ENCODE data around the gene VPS50. TPM values are rescaled to one million over a fixed set of nuclear protein-coding genes. Genes with fewer than 3 reads are reported as not detected.

Gene VPS50
- total and polyA plus RNA-seq, 8 donors: 2.3 to 48.5 (median 6.3) TPM

DNA sequence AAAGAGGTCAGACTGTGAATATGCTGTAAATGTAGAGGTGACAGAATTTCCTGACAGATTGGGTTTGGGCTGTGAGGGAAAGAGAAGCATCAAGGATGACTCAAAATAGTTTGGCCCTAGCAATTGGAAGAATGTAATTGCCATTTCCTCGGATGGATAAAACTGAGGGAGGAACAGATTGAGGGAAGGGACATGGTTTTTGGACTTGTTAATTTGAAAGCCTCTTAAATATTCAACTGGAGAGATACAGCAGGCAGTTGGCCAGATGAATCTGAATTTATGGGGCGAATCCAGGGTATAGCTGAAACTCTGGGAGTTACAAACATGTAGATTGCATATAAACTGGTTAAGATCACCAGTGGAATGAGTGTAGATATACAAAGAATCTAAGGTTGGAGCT lies 3.4 kb downstream of the VPS50 start:
- 80 to 88% (median 86%) methylated on average over 2 of the region's 2 CpGs for WGBS, 5 donors
- H3K27ac ChIP-seq: no peak overlapping the region
- intact Hi-C loops (cut with DNase I; ENCODE audit: low total_unique reads): no loop called here
- H3K9me3 ChIP-seq: no peaks in the 10 kb centered on the region
- H3K27me3 ChIP-seq: no peaks in the 10 kb centered on the region
- H3K4me3 ChIP-seq: no peak overlapping the region
- no peak for DNase-seq
- H3K4me1 ChIP-seq: peaks cover 11 to 28% (median 23%) of the 10 kb centered on the region in 4 donors
- H3K36me3 ChIP-seq: peaks cover 0 to 3% (median under 1%) of the 10 kb centered on the region in 4 donors
- TF ChIP-seq POLR2AphosphoS5 (IDR thresholded peaks at IDR 0.05) (no peak), POLR2A (IDR thresholded peaks at IDR 0.05) (no peak), EP300 (IDR thresholded peaks at IDR 0.05) (no peak)
- TF ChIP-seq, protein P1, sequence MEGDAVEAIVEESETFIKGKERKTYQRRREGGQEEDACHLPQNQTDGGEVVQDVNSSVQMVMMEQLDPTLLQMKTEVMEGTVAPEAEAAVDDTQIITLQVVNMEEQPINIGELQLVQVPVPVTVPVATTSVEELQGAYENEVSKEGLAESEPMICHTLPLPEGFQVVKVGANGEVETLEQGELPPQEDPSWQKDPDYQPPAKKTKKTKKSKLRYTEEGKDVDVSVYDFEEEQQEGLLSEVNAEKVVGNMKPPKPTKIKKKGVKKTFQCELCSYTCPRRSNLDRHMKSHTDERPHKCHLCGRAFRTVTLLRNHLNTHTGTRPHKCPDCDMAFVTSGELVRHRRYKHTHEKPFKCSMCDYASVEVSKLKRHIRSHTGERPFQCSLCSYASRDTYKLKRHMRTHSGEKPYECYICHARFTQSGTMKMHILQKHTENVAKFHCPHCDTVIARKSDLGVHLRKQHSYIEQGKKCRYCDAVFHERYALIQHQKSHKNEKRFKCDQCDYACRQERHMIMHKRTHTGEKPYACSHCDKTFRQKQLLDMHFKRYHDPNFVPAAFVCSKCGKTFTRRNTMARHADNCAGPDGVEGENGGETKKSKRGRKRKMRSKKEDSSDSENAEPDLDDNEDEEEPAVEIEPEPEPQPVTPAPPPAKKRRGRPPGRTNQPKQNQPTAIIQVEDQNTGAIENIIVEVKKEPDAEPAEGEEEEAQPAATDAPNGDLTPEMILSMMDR (IDR thresholded peaks at IDR 0.05): no peak

DNA sequence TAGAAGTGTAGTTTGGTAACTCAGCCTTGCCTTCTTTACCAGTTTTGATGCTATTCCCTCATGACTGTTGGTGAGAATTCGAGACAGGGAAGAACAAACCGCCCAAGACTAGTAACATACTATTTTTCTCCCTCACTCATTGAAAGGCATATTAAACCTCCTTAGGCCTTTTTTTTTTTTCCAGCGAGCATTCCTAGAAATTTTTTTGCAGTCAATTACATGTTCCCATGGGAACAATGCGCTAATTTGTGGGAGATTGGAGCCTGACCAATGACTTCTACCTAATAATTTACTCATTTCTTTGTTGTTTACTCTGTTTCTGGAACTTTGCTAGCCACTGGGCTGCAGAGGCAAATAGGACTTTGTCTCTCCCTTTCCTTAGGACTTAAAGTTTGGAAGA lies 6.0 kb downstream of the VPS50 start:
- no peaks in the 10 kb centered on the region for H3K9me3 ChIP-seq
- H3K4me1 ChIP-seq: peaks cover under 1 to 18% (median 10%) of the 10 kb centered on the region in 4 donors
- H3K27me3 ChIP-seq: no peaks in the 10 kb centered on the region
- DNase-seq: no peak
- WGBS, 5 donors: 83 to 92% (median 91%) methylated on average over 4 of the region's 4 CpGs
- intact Hi-C loops (cut with DNase I; ENCODE audit: low total_unique reads): no loop called here
- H3K4me3 ChIP-seq: no peak overlapping the region
- H3K27ac ChIP-seq: no peak overlapping the region
- TF ChIP-seq POLR2A (IDR thresholded peaks at IDR 0.05) (no peak), POLR2AphosphoS5 (IDR thresholded peaks at IDR 0.05) (no peak), EP300 (IDR thresholded peaks at IDR 0.05) (no peak)
- TF ChIP-seq, protein P1 (IDR thresholded peaks at IDR 0.05): no peak
- H3K36me3 ChIP-seq: peaks cover 0 to 16% (median 10%) of the 10 kb centered on the region in 4 donors

DNA sequence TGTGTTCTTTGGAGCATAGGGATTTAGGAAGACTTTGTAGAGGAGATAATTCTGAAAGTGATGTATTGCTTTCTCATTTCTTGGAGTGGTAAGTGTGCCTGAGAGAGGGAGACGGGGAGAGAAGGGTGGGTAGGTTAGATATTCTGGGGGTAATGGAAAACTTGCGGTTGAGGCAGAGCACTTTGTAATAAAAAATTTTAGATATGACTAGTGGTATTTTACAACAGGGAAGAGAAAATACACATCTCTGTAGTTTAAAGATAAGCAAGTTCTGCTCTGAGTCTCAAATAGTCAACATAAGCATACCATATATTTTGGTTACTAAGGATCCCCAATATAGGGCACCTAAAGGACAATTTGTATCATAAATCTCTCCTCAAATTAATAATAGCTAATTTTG lies 6.6 kb downstream of the VPS50 start:
- Histone ChIP-seq H3K27me3 (no peaks in the 10 kb centered on the region), H3K4me3 (no peak overlapping the region), H3K4me1 (peaks cover 0 to 12% (median 4%) of the 10 kb centered on the region in 4 donors), H3K36me3 (peaks cover 0 to 16% (median 10%) of the 10 kb centered on the region in 4 donors), H3K9me3 (no peaks in the 10 kb centered on the region), H3K27ac (no peak overlapping the region)
- TF ChIP-seq POLR2A (IDR thresholded peaks at IDR 0.05) (no peak), POLR2AphosphoS5 (IDR thresholded peaks at IDR 0.05) (no peak)
- 77 to 87% (median 86%) methylated on average over 2 of the region's 2 CpGs for WGBS, 5 donors
- intact Hi-C loops (cut with DNase I; ENCODE audit: low total_unique reads): no loop called here
- DNase-seq: no peak

DNA sequence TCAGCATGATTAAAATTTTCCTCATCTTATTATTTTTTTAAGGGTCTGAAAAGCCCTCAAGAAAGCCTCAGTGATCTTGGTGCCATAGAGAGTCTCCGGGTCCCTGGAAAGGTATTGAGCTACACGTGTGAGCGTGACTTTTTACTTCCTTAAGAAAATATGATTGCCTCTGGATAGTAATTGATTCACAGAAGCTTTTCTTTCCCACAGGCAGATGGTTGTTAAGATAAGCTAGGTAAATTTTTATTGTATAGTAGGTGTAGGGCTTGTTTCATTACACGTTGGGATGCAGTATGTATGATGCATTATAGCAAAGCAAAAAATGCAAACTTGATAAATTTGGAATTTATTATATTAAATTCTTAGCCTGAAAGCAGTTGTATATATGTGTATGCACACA lies 7.7 kb downstream of the VPS50 start:
- TF ChIP-seq, protein P1 (IDR thresholded peaks at IDR 0.05): no peak
- TF ChIP-seq POLR2A (IDR thresholded peaks at IDR 0.05) (no peak), EP300 (IDR thresholded peaks at IDR 0.05) (no peak), POLR2AphosphoS5 (IDR thresholded peaks at IDR 0.05) (no peak)
- Histone ChIP-seq H3K4me3 (no peak overlapping the region), H3K27me3 (no peaks in the 10 kb centered on the region), H3K27ac (no peak overlapping the region), H3K9me3 (no peaks in the 10 kb centered on the region), H3K4me1 (peaks cover 0 to 4% (median 0%) of the 10 kb centered on the region in 4 donors), H3K36me3 (peaks cover 0 to 16% (median 10%) of the 10 kb centered on the region in 4 donors)
- DNase-seq: no peak
- intact Hi-C loops (cut with DNase I; ENCODE audit: low total_unique reads): no loop called here
- 68 to 73% (median 71%) methylated on average over 4 of the region's 4 CpGs for WGBS, 5 donors

GRCh38 chr7:93242106-93242505 lies 9.9 kb downstream of the VPS50 start:
- Histone ChIP-seq H3K27ac (no peak overlapping the region), H3K4me3 (no peak overlapping the region), H3K4me1 (peaks cover 0 to 10% (median 4%) of the 10 kb centered on the region in 4 donors), H3K36me3 (peaks cover 0 to 16% (median 10%) of the 10 kb centered on the region in 4 donors), H3K27me3 (no peaks in the 10 kb centered on the region), H3K9me3 (no peaks in the 10 kb centered on the region)
- 84 to 96% (median 93%) methylated on average over 3 of the region's 3 CpGs for WGBS, 5 donors
- TF ChIP-seq EP300 (IDR thresholded peaks at IDR 0.05): no peak
- no peak for TF ChIP-seq POLR2A (IDR thresholded peaks at IDR 0.05)
- TF ChIP-seq, protein P1 (IDR thresholded peaks at IDR 0.05): no peak
- TF ChIP-seq POLR2AphosphoS5 (IDR thresholded peaks at IDR 0.05): no peak
- intact Hi-C loops (cut with DNase I; ENCODE audit: low total_unique reads): no loop called here
- no peak for DNase-seq

All from stomach (tissue), 9 donors.